Posterior vena cava (tissue), 2 donors: Measurements from ENCODE around the gene LEMD2. TPM values are rescaled to one million over a fixed set of nuclear protein-coding genes. Genes with fewer than 3 reads are reported as not detected.

ENCODE experiments used
- DNase-seq: peaks from one replicate; pipeline ENCODE4 v3.0.0-alpha.2; 2020; ENCODE audit warnings: low spot score
- intact Hi-C, 2 donors: fragments of 100-400 bp; cut with DNase I; formaldehyde crosslinking; loops; one replicate each; pipeline versions ENCODE4 v1.14.1 to v1.14.2; 2022 to 2023
- total RNA-seq, 2 donors: library from RNA; stranded (reverse); fragmentation: NEBNext Ultra II Directional; extraction: Animal tissue kit (Norgen Biotek cat#: 25700); gene quantifications; one replicate each; pipeline ENCODE4 v1.2.1, GENCODE V29; 2021
- donor health status: DM: yes; HTN: yes; CAD: no.
- donor health status: DM: yes; HTN: yes; CAD: no.

The LEMD2 gene
- total RNA-seq, 2 donors from 2014 or later: 38.0 to 41.4 TPM

DNA sequence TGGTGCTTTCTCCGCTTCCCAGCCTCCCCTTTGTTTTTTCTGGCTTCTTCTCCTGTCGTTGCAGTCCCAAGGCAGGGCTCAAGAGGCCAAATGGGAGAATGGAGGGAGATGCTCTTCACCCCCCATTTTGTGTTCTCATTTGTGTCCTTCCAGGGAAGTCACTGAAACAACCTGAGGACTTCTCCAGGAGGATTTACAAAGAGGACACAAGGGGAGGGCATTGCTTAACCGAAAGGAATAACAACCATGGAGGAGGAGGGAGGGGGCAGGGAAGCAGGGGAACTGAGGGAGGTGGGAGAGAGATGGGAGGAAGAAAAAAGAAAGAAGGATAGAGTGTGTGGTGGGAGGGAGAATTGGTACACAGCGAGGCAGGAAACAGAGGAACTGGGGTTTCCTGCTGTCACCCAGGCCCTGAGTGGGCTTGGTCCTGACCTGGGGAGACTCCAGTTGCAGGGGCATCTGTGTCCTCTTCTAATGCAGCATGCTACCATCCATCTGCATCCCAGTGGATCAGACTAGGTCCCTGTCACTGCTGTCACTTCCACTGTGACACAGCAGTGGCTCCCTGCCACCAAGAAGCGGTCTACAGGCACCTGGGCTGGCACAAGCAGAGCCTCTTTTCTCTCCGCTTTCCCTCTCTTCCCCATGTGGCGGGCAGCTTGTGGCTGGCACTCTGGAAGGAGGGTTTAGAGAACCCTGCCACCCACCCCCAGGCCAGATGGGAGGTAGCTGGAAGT, 32.0 kb upstream of the LEMD2 start:
- no peak for DNase-seq
- intact Hi-C loops: no loop called here

DNA sequence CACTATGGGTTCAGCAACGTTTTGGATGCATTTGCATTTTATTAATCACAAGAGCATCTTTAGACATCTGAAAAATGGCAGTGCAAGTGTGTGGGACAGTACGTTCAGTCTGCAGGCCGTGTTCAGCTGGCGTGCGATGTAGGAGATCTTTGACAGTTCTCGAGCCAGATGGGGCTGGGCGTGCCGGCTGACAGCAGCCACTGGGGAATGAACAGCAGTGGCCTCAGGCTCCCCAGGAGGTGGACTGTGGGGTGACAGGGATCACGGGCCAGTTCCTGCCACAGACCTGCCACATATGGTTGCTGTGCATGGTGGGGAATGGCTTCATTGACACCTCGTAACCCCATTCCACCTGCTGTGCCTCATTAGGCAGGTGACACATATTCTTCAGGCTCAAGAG, 31.3 kb upstream of the LEMD2 start:
- intact Hi-C loops: no loop called here
- no peak for DNase-seq

DNA sequence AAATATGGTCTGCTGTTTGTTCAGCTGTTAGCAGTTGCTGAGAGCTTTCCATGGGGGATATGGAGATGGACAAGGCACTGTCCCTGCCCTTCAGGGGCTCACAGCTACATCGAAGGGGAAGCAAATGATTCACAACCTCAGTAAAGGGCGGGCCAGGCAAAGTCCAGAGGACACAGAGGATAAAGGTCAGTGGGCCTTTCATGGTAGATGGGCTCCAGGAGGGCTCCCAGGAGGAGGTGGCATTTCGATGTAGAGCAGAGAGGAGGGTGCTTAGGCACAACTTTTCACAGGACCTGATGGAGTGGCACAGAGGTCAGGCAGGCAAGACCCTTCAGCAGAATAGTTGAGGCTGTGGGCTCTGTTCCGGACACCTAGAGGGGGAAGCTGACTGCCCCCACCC, 30.1 kb upstream of the LEMD2 start:
- no peak for DNase-seq
- intact Hi-C loops: no loop called here

DNA sequence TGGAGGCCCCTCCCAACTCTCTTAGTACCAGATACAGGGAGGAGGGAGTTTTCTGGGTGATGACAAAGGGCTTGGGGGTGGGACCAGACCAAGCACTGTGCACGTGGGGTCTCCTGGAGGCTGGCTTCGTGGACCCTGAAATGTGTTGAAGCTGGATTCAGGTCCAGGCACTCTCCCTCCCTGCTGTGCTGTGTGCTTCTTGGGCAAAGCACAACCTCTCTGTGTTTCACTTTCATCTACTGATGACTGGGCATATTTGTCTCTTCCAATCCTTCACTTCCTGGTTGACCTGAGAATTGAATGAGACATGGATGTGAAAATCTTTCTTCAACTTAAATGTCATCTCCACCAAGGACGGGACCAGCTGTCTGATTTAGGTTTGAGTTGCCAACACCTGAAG, 29.4 kb upstream of the LEMD2 start:
- DNase-seq: no peak
- intact Hi-C loops: no loop called here

DNA sequence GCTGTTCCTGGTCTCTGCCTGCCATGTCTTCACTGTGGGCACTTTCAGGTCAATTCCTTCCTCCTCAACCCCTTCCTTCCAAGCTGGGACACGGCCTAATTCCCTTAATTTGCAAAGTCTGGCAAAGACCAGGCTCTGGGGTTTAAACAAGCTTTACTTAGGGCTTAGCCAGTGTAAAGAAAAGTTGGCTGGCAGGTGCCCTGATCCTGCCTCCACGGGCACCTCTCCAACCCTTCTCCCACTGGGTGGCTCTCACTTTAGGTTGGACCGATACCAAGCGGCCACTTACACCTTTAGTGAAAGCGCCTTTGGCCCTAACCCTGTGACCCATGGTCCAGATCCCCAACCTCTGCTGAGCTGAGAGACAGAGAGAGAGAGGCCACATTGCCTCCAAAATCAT, 28.6 kb upstream of the LEMD2 start:
- intact Hi-C loops: no loop called here
- DNase-seq: no peak

- intact Hi-C loops: no loop called here
- no peak for DNase-seq
Observed at GRCh38 chr6:33816911-33817310, 28.0 kb upstream of the LEMD2 start.

DNA sequence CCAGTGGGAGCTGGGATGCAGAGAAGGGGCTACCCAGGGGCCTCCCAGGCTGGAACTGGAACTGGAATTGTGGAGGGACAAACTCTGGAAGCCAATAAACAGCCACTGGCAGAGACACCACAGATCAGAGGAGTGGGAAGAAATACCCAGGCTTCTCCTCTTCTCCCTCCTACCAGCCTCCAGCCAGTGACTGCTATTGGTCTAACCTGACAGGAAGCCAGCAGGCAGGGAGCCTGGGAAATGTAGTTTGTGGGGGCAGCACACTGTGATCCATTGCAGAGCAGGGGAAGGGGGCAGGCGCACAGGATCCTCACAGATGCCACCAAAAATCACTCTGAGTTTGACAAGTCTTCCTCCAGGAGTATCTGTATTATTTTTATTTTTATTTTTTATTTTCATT, 26.9 kb upstream of the LEMD2 start:
- no peak for DNase-seq
- intact Hi-C loops: no loop called here

DNA sequence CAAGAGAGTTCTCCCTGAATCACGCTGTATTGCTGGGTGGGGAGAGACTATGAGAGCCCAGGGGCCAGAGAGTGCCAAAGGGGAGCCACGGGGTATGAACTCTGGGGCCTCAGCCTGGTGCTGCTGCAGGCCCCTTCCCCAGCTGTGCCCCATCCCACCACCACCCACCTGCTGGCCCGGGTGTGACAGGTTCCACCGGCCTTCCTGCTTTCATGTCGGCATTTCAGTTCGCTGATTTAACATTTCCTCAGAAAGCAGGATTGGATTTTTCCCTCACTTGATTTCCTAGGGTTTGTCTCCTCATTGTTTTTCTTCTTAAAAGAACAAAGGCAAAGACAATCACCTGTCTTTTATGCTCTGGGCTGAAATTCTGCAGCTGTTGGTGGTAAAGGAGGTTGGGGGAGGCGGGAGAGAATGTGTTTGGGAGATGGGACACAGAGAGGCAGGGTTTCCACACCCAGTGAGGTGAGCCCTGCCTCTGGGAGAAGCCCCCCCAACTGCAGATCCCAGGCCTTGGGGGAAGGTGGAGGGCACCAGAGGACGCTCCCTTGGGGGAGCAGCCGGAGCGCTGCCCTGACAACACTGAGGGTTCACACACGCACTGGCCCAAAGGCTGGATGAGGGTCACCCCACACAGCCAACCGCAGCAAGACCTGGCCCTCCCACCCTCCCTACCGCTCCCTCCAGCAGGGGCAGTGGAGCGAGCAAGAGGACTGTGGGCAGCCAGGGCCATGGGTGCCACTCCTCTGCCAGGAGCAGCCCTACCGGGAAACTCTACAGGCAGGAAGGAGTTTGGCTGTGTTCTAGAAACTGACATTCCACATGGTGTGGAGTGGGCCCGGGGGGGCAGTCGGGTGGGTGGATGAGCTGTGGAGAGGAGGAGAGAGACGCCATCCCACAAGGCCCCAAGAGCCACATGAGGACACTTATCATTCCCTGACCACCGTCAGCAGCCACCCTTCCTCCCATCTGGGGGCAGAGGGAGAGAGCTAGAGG, 25.4 kb upstream of the LEMD2 start:
- DNase-seq: no peak
- intact Hi-C loops: no loop called here

DNA sequence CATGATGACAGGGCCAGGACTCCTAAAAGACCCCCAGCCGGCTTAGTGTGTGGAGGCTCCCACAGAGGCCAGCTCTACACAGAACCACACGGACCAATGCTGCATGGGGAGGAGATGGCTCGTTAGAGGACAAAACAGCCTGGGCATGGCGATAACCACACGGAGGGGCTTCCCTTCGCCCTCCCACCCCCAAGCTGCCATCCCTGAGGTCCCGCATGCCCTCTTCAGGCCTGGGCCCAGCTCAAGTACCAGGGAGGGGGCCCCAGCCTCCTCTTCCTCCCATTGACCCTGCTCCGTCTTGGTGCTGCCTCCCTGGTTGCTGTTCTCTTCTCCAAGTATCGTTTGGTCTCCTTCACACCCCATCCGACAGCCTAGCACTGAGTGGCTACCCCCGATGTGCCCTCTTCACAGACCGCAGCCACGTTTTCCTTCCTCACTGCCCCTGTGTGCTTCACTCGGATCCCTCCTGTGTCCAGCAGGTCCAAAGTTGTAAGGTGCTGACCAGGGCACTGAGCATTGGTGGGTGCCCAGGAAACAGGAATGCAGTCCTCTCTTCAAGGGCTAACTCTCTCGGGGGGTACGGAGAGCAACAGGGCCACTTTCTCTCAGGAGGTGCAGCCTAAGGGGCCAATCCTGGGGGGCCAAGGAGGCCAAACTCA, 24.4 kb upstream of the LEMD2 start:
- DNase-seq: no peak
- intact Hi-C loops: no loop called here

GRCh38 chr6:33812669-33813068, 23.7 kb upstream of the LEMD2 start:
- intact Hi-C loops: no loop called here
- no peak for DNase-seq

GRCh38 chr6:33809594-33809993, 20.7 kb upstream of the LEMD2 start:
- no peak for DNase-seq
- intact Hi-C loops: loop anchor here in 1 of 2 donors (10.0 kb wide), 1 partner anchor 155 kb away; no protein-coding TSS in a partner anchor

DNA sequence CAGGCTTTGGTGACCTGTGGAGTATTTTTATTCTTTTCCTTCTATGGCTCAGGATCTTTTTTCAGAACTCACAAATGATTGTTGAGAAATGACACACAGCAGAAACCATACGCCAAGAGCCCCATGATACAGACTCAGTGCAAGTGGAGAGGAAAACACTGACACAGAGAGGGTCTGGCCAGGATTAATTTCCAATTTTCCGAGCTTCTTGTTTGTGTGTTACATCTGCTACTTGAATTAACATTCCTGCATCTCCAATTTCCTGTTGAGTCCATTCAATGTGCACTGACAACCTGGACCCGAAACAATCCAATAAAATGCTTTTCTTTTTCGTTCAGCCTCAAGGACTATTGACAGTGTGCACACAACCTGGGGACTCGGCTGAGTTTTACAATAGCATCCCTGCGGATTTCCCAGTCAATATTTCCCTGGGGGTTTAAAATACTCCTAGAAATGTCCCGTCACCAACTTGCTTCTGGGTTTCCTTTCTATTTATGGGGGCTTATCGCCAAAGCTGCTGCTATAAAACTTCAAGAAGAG, 19.8 kb upstream of the LEMD2 start:
- DNase-seq: no peak
- intact Hi-C loops: loop anchor here in 1 of 2 donors (10.0 kb wide), 1 partner anchor 156 kb away; no protein-coding TSS in a partner anchor

GRCh38 chr6:33807606-33808005, 18.7 kb upstream of the LEMD2 start:
- intact Hi-C loops: loop anchor here in 1 of 2 donors (10.0 kb wide), 1 partner anchor 157 kb away; no protein-coding TSS in a partner anchor
- no peak for DNase-seq

GRCh38 chr6:33806841-33807240, 17.9 kb upstream of the LEMD2 start:
- intact Hi-C loops: loop anchor here in 1 of 2 donors (1.0 to 10.0 kb wide), 2 partner anchors 33 to 158 kb away; no protein-coding TSS in a partner anchor
- DNase-seq: no peak

- no peak for DNase-seq
- intact Hi-C loops: loop anchor here in 1 of 2 donors (10.0 kb wide), 1 partner anchor 161 kb away; no protein-coding TSS in a partner anchor
Observed at GRCh38 chr6:33803571-33804053, 14.7 kb upstream of the LEMD2 start, which contains the start of gene MLN. Gene MLN (minus strand): TSS chr6:33804003. CDS start chr6:33801163, 2,840 bp downstream.

DNA sequence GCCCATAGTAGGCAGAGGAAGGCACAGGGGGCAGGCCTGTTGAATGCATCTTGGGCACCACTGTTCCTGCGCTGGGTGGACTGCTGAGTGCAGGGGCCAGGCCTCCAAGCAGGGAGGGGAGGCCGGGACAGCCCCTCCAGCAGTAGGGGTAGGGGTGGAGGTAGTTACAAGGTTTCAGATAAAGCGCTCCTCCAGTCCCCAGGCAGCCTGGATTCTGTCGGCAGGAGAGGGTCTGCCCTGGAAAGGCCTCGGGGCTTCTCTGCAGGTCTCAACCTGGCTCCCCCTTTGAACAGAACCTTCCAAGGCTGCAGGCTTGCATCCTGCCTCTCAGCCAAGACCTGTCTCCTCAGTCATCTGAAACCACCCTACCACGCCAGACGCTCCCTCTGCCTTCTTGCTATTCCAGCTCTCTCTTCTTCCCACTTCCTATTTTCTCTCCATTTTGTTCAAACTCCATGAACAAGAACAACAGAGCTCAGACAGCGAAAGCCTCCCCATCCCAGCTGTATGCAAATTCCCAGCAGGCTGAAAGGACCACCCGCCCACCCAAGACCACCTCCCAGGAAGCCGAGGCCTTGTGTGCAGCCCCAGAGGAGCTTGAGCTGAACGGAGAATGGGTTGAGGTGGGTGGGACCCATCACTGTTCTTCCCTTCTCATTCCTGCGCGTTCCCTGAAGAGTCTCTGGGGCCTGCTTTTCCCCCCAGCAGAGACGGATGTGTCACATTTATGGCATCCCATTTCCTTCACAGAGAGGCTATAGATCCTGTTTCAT, 13.4 kb upstream of the LEMD2 start:
- intact Hi-C loops: loop anchor here in 1 of 2 donors (10.0 kb wide), 1 partner anchor 162 kb away; no protein-coding TSS in a partner anchor
- DNase-seq: no peak

- intact Hi-C loops: loop anchor here in 1 of 2 donors (10.0 kb wide), 1 partner anchor 163 kb away; no protein-coding TSS in a partner anchor
Observed at GRCh38 chr6:33801611-33802010, 12.7 kb upstream of the LEMD2 start.

More at GRCh38 chr6:33801611-33802010, 12.7 kb upstream of the LEMD2 start:
- no peak for DNase-seq
